Neural progenitor cell (in vitro differentiated cells): ENCODE data around the gene DTX1. TPM values are rescaled to one million over a fixed set of nuclear protein-coding genes. Genes with fewer than 3 reads are reported as not detected.
A peak's percentile ranks its signal among the peaks of the same experiment; 100 is the strongest.

ENCODE experiments used
- DNase-seq: peaks from one replicate; pipeline ENCODE4 v3.0.0-alpha.2; 2016; ENCODE audit warnings: low spot score
- H2AFZ ChIP-seq: fragments of 200-600 bp; sonication (generic); replicated peaks from 2 replicates; pipeline ENCODE4 v1.6.1; 2016; ENCODE audit warnings: antibody characterized with exemption
- H3F3A ChIP-seq: fragments of 200-600 bp; sonication (generic); 2 replicates; pipeline ENCODE4 v1.6.1; 2016; ENCODE audit warnings: antibody characterized with exemption, low read depth
- H3K27ac ChIP-seq: fragments of 200-600 bp; sonication (generic); 2 replicates; pipeline ENCODE4 v1.5.1; 2016; ENCODE audit warnings: mild to moderate bottlenecking
- H3K27me3 ChIP-seq: fragments of 200-600 bp; sonication (generic); 2 replicates; pipeline ENCODE4 v1.6.1; 2016; ENCODE audit warnings: mild to moderate bottlenecking, moderate library complexity
- H3K36me3 ChIP-seq: fragments of 200-600 bp; sonication (generic); 2 replicates; pipeline ENCODE4 v1.5.1; 2016
- H3K4me1 ChIP-seq: fragments of 200-600 bp; sonication (generic); 2 replicates; pipeline ENCODE4 v1.6.1; 2016; ENCODE audit warnings: mixed run types
- H3K4me2 ChIP-seq: fragments of 200-600 bp; sonication (generic); 2 replicates; pipeline ENCODE4 v1.6.1; 2016
- H3K4me3 ChIP-seq: fragments of 200-600 bp; sonication (generic); 2 replicates; pipeline ENCODE4 v1.5.1; 2016
- H3K79me2 ChIP-seq: fragments of 200-600 bp; sonication (generic); 2 replicates; pipeline ENCODE4 v1.6.1; 2016; ENCODE audit warnings: low read depth
- H3K9ac ChIP-seq: fragments of 200-600 bp; sonication (generic); 2 replicates; pipeline ENCODE4 v1.6.1; 2016
- H3K9me3 ChIP-seq: fragments of 200-600 bp; sonication (generic); 2 replicates; pipeline ENCODE4 v1.5.1; 2016; ENCODE audit warnings: low read depth
- H4K20me1 ChIP-seq: fragments of 200-600 bp; sonication (generic); 2 replicates; pipeline ENCODE4 v1.6.1; 2016; ENCODE audit warnings: low read depth
- H3K27ac Mint-ChIP-seq: 3 replicates; pipeline ENCODE4 v1.8.0; 2021; ENCODE audit warnings: mixed read lengths
- H3K27me3 Mint-ChIP-seq: 2 replicates; pipeline ENCODE4 v1.8.0; 2022; ENCODE audit warnings: low read depth, mild to moderate bottlenecking, inconsistent platforms, moderate library complexity, mixed read lengths; ENCODE audit not compliant: insufficient read depth
- H3K36me3 Mint-ChIP-seq: 3 replicates; pipeline ENCODE4 v1.8.0; 2021; ENCODE audit warnings: mixed read lengths
- H3K4me1 Mint-ChIP-seq: 3 replicates; pipeline ENCODE4 v1.8.0; 2021; ENCODE audit warnings: mixed read lengths
- H3K4me3 Mint-ChIP-seq: 3 replicates; pipeline ENCODE4 v1.8.0; 2021; ENCODE audit warnings: mild to moderate bottlenecking, moderate library complexity, mixed read lengths
- H3K9me3 Mint-ChIP-seq: 3 replicates; pipeline ENCODE4 v1.8.0; 2020; ENCODE audit warnings: mixed read lengths
- EZH2 ChIP-seq: fragments of 200-600 bp; sonication (generic); IDR thresholded peaks from 2 replicates; pipeline ENCODE4 v1.6.1; 2017; ENCODE audit warnings: antibody characterized with exemption, mild to moderate bottlenecking, moderate library complexity
- EZH2phosphoT487 ChIP-seq: fragments of 200-600 bp; sonication (generic); IDR thresholded peaks from 2 replicates; pipeline ENCODE4 v1.6.1; 2017; ENCODE audit warnings: antibody characterized with exemption
- total RNA-seq: library from RNA; depleted of rRNA; stranded (reverse); fragments of >200 nt; gene quantifications from 2 replicates; pipeline ENCODE4 v1.2.3, GENCODE V29; 2015; ENCODE audit warnings: low replicate concordance
- TF ChIP-seq, protein P1 (sequence below): fragments of 200-600 bp; sonication (generic); IDR thresholded peaks from 2 replicates; pipeline ENCODE4 v1.5.1; 2017; ENCODE audit warnings: antibody characterized with exemption, mild to moderate bottlenecking

The DTX1 gene
- total RNA-seq, 1 donor from 2014 or later: 0.49 TPM

GRCh38 chr12:113118142-113118541 is 61.6 kb downstream of the DTX1 start:
- H3F3A ChIP-seq: no peaks in the 10 kb centered on the region
- no peak overlapping the region for H3K27ac ChIP-seq
- Mint-ChIP-seq H3K4me3 (no peak overlapping the region), H3K36me3 (no peaks in the 10 kb centered on the region), H3K27ac (no peak overlapping the region), H3K4me1 (peaks cover 22% of the 10 kb centered on the region), H3K9me3 (peaks cover 6% of the 10 kb centered on the region), H3K27me3 (peaks cover 16% of the 10 kb centered on the region)
- H3K4me1 ChIP-seq: no peaks in the 10 kb centered on the region
- H4K20me1 ChIP-seq: no peaks in the 10 kb centered on the region
- H3K9me3 ChIP-seq: no peaks in the 10 kb centered on the region
- no peak overlapping the region for H3K9ac ChIP-seq
- H3K36me3 ChIP-seq: no peaks in the 10 kb centered on the region
- DNase-seq: no peak
- TF ChIP-seq EZH2phosphoT487: no peak
- TF ChIP-seq EZH2: no peak
- TF ChIP-seq, protein P1, sequence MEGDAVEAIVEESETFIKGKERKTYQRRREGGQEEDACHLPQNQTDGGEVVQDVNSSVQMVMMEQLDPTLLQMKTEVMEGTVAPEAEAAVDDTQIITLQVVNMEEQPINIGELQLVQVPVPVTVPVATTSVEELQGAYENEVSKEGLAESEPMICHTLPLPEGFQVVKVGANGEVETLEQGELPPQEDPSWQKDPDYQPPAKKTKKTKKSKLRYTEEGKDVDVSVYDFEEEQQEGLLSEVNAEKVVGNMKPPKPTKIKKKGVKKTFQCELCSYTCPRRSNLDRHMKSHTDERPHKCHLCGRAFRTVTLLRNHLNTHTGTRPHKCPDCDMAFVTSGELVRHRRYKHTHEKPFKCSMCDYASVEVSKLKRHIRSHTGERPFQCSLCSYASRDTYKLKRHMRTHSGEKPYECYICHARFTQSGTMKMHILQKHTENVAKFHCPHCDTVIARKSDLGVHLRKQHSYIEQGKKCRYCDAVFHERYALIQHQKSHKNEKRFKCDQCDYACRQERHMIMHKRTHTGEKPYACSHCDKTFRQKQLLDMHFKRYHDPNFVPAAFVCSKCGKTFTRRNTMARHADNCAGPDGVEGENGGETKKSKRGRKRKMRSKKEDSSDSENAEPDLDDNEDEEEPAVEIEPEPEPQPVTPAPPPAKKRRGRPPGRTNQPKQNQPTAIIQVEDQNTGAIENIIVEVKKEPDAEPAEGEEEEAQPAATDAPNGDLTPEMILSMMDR: no peak
- H2AFZ ChIP-seq: no peak overlapping the region
- no peaks in the 10 kb centered on the region for H3K27me3 ChIP-seq
- H3K79me2 ChIP-seq: no peaks in the 10 kb centered on the region
- no peak overlapping the region for H3K4me3 ChIP-seq
- no peak overlapping the region for H3K4me2 ChIP-seq

GRCh38 chr12:113119980-113120669 is 63.6 kb downstream of the DTX1 start:
- H3K4me3 Mint-ChIP-seq: peak overlapping the region; percentile 55
- peak overlapping the region; percentile 63 for H3K27ac Mint-ChIP-seq
- Histone ChIP-seq H3K4me1 (no peaks in the 10 kb centered on the region), H2AFZ (no peak overlapping the region), H3K9ac (no peak overlapping the region), H3K4me2 (peak overlapping the region; percentile 31), H3K9me3 (no peaks in the 10 kb centered on the region), H3F3A (no peaks in the 10 kb centered on the region), H4K20me1 (no peaks in the 10 kb centered on the region), H3K4me3 (no peak overlapping the region), H3K27ac (no peak overlapping the region), H3K27me3 (no peaks in the 10 kb centered on the region), H3K79me2 (no peaks in the 10 kb centered on the region), H3K36me3 (no peaks in the 10 kb centered on the region)
- peaks cover 22% of the 10 kb centered on the region for H3K4me1 Mint-ChIP-seq
- DNase-seq: peak; percentile 36
- H3K27me3 Mint-ChIP-seq: peaks cover 18% of the 10 kb centered on the region
- TF ChIP-seq, protein P1: no peak
- TF ChIP-seq EZH2phosphoT487 (no peak), EZH2 (no peak)
- H3K36me3 Mint-ChIP-seq: no peaks in the 10 kb centered on the region
- peaks cover 13% of the 10 kb centered on the region for H3K9me3 Mint-ChIP-seq

GRCh38 chr12:113120670-113121370 is 64.3 kb downstream of the DTX1 start:
- H3K9me3 ChIP-seq: no peaks in the 10 kb centered on the region
- DNase-seq: no peak
- H3K9ac ChIP-seq: no peak overlapping the region
- no peaks in the 10 kb centered on the region for H3K27me3 ChIP-seq
- H2AFZ ChIP-seq: no peak overlapping the region
- Mint-ChIP-seq H3K27me3 (peaks cover 18% of the 10 kb centered on the region), H3K36me3 (no peaks in the 10 kb centered on the region), H3K4me3 (no peak overlapping the region), H3K4me1 (peaks cover 22% of the 10 kb centered on the region), H3K9me3 (peaks cover 13% of the 10 kb centered on the region), H3K27ac (peak overlapping the region; percentile 29)
- no peaks in the 10 kb centered on the region for H4K20me1 ChIP-seq
- TF ChIP-seq, protein P1: no peak
- TF ChIP-seq EZH2: no peak
- no peak for TF ChIP-seq EZH2phosphoT487
- H3K79me2 ChIP-seq: no peaks in the 10 kb centered on the region
- H3F3A ChIP-seq: no peaks in the 10 kb centered on the region
- H3K4me2 ChIP-seq: no peak overlapping the region
- no peak overlapping the region for H3K27ac ChIP-seq
- no peaks in the 10 kb centered on the region for H3K36me3 ChIP-seq
- H3K4me3 ChIP-seq: no peak overlapping the region
- H3K4me1 ChIP-seq: no peaks in the 10 kb centered on the region
